Psoas muscle (tissue), 8 donors: Measurements from ENCODE around the gene GSG1. TPM values are rescaled to one million over a fixed set of nuclear protein-coding genes. Genes with fewer than 3 reads are reported as not detected.

ENCODE experiments used
- ATAC-seq, 4 donors: fragments of 200-7000 bp; cut with Tn5 transposase; one replicate each; pipeline ENCODE4 v1.9.1; 2020; ENCODE audit warnings: moderate library complexity in 3 of 4, mild to moderate bottlenecking in 2 of 4
- DNase-seq, 2 donors: peaks; one replicate each; pipeline ENCODE4 v3.0.0-alpha.2; 2020
- H3K27ac ChIP-seq: fragments of 200-600 bp; one replicate; pipeline ENCODE4 v1.8.0; 2022
- H3K27me3 ChIP-seq, 3 donors: fragments of 200-600 bp in 1 of 3; one replicate each; pipeline versions ENCODE4 v1.6.1 to v1.8.0; 2013 to 2022; ENCODE audit warnings: low read length in 2 of 3, mild to moderate bottlenecking in 2 of 3, moderate library complexity in 1 of 3; ENCODE audit not compliant: insufficient read depth in 3 of 3
- H3K36me3 ChIP-seq, 2 donors: fragments of 200-600 bp in 1 of 2; one replicate each; pipeline versions ENCODE4 v1.6.1 to v1.8.0; 2013 to 2022; ENCODE audit warnings: low read depth in 1 of 2, mild to moderate bottlenecking in 1 of 2, moderate library complexity in 1 of 2; ENCODE audit not compliant: insufficient read depth in 1 of 2
- H3K4me1 ChIP-seq: fragments of 200-600 bp; one replicate; pipeline ENCODE4 v1.8.0; 2022
- H3K4me3 ChIP-seq: fragments of 200-600 bp; one replicate; pipeline ENCODE4 v1.8.0; 2022; ENCODE audit warnings: mild to moderate bottlenecking
- H3K9me3 ChIP-seq: fragments of 200-600 bp; one replicate; pipeline ENCODE4 v1.8.0; 2022
- CTCF ChIP-seq: fragments of 200-600 bp; IDR thresholded peaks from one replicate; pipeline ENCODE4 v1.8.0; 2022; ENCODE audit warnings: antibody characterized with exemption
- WGBS, 3 donors: extraction: QIAGEN DNeasy Blood & Tissue Kit; methylation state at CpG; one replicate each; pipeline versions ENCODE4 v1.1.6 to v1.1.7; 2013; 5-methylcytosine and 5-hydroxymethylcytosine counted together
- intact Hi-C, 2 donors: fragments of 100-400 bp; cut with DNase I; formaldehyde crosslinking; loops; one replicate each; pipeline versions ENCODE4 v1.11.0 to v1.14.2; 2022
- polyA plus RNA-seq, 3 donors: library from polyadenylated mRNA; stranded (reverse); fragments of 200-250 nt; gene quantifications; one replicate each; pipeline ENCODE4 v1.2.3, GENCODE V29; 2013
- total RNA-seq, 4 donors: library from RNA; stranded (reverse); fragmentation: NEBNext Ultra II Directional in 2 of 4; extraction: Animal tissue kit (Norgen Biotek cat#: 25700) in 2 of 4; gene quantifications; one replicate each; pipeline versions ENCODE4 v1.2.1 to v1.2.4, GENCODE V29; 2021 to 2023
- donor health status: healthy with polysubstance abuse.
- donor health status: DM: no; HTN: no; CAD: no; lungs with moderate emphysema.
- donor health status: Bipolar disorder and iron deficiency.
- donor health status: healthy.
- donor health status: DM: yes; HTN: yes; CAD: no.
- donor health status: DM: no; HTN: no; CAD: no.
- donor health status: DM: no; HTN: no; CAD: no.
- donor health status: DM: yes; HTN: yes; CAD: no.

GSG1 gene
- total and polyA plus RNA-seq, 7 donors = not detected

- WGBS, 3 donors = 85 to 97% (median 86%) methylated on average over 12 of the region's 12 CpGs
- Histone ChIP-seq H3K4me3 (no peak overlapping the region), H3K27me3 (no peaks in the 10 kb centered on the region), H3K36me3 (peaks cover 13 to 58% of the 10 kb centered on the region in 2 donors), H3K9me3 (no peaks in the 10 kb centered on the region), H3K27ac (no peak overlapping the region), H3K4me1 (no peaks in the 10 kb centered on the region)
- no peak for DNase-seq
- intact Hi-C loops = no loop called here
- ATAC-seq = no peak
- TF ChIP-seq CTCF = no peak
Measured at GRCh38 chr12:13075786-13076570, 27.5 kb downstream of the GSG1 start.

- DNase-seq (no peak), ATAC-seq (no peak)
- Histone ChIP-seq H3K9me3 (no peaks in the 10 kb centered on the region), H3K36me3 (peaks cover 11 to 54% of the 10 kb centered on the region in 2 donors), H3K27me3 (no peaks in the 10 kb centered on the region), H3K27ac (no peak overlapping the region), H3K4me1 (no peaks in the 10 kb centered on the region), H3K4me3 (no peak overlapping the region)
- TF ChIP-seq CTCF = no peak
- intact Hi-C loops = no loop called here
Measured at GRCh38 chr12:13075118-13075480, 28.4 kb downstream of the GSG1 start.

GRCh38 chr12:13074396-13075117 lies 28.9 kb downstream of the GSG1 start:
- ATAC-seq = no peak

GRCh38 chr12:13073173-13073572 lies 30.3 kb downstream of the GSG1 start:
- TF ChIP-seq CTCF = no peak
- Histone ChIP-seq H3K4me1 (no peaks in the 10 kb centered on the region), H3K9me3 (no peaks in the 10 kb centered on the region), H3K4me3 (no peak overlapping the region), H3K36me3 (peaks cover 4 to 62% of the 10 kb centered on the region in 2 donors), H3K27ac (no peak overlapping the region), H3K27me3 (no peaks in the 10 kb centered on the region)
- no peak for DNase-seq
- no peak for ATAC-seq
- intact Hi-C loops = no loop called here
- WGBS, 3 donors = 94 to 97% (median 94%) methylated on average over 3 of the region's 3 CpGs

More at GRCh38 chr12:13074396-13075117, 28.9 kb downstream of the GSG1 start:
- Histone ChIP-seq H3K4me3 (no peak overlapping the region), H3K27me3 (no peaks in the 10 kb centered on the region), H3K4me1 (no peaks in the 10 kb centered on the region), H3K27ac (no peak overlapping the region), H3K36me3 (peaks cover 7 to 51% of the 10 kb centered on the region in 2 donors), H3K9me3 (no peaks in the 10 kb centered on the region)
- 88 to 93% (median 93%) methylated on average over 3 of the region's 3 CpGs for WGBS, 3 donors
- TF ChIP-seq CTCF = no peak
- intact Hi-C loops = no loop called here
- no peak for DNase-seq
